NB4 (cell line): ENCODE measurements around the gene NOS2.

Experiments used
- CTCF ChIP-seq: IDR thresholded peaks from one replicate; pipeline ENCODE4 v1.5.1; 2012; ENCODE audit warnings: low read depth, low read length
- POLR2A ChIP-seq: IDR thresholded peaks from 2 replicates; pipeline ENCODE4 v1.6.1; 2011; ENCODE audit warnings: mild to moderate bottlenecking; ENCODE audit not compliant: insufficient read length; ENCODE audit errors: extremely low read depth
- TF ChIP-seq, protein P1 (sequence below): IDR thresholded peaks from 2 replicates; pipeline ENCODE4 v1.6.1; 2011; ENCODE audit warnings: low read depth, low read length

DNA sequence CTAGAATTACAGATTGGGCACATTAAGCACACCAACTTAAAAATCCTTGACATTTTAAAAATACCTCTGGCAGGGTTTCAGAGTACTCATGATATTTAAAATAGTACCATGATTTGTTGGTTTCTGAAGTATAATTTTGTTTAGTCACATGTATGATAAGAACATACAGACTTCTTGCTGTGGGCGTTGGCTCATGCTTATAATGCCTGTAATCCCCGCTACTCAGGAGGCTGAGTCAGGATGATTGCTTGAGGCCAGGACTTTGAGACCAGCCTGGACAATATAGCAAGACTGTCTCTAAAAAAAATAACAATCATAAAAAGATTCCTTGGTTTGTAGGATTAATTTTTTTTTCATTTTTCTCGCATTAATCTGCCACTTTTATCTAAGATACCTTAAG lies 78.5 kb downstream of the NOS2 start:
- TF ChIP-seq CTCF: no peak
- no peak for TF ChIP-seq POLR2A
- TF ChIP-seq, protein P1, sequence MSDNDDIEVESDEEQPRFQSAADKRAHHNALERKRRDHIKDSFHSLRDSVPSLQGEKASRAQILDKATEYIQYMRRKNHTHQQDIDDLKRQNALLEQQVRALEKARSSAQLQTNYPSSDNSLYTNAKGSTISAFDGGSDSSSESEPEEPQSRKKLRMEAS: no peak
